Lung (tissue), 12 donors: ENCODE results near the gene PDE8A. TPM values are rescaled to one million over a fixed set of nuclear protein-coding genes. Genes with fewer than 3 reads are reported as not detected.

Experiments used
- ATAC-seq: fragments of 200-7000 bp; cut with Tn5 transposase; one replicate; pipeline ENCODE4 v1.9.1; 2020; ENCODE audit warnings: moderate number of reproducible peaks; ENCODE audit not compliant: insufficient read depth, low FRiP score
- DNase-seq, 3 donors: peaks; one replicate each; pipeline ENCODE4 v3.0.0-alpha.2; 2013 to 2017
- H3K27ac ChIP-seq, 2 donors: one replicate each; pipeline ENCODE4 v1.5.1; 2013; ENCODE audit warnings: mild to moderate bottlenecking in 2 of 2, moderate library complexity in 2 of 2, control low read depth in 1 of 2, inconsistent platforms in 1 of 2, low read depth in 1 of 2, low read length in 1 of 2
- H3K27me3 ChIP-seq, 3 donors: one replicate each; pipeline ENCODE4 v1.5.1; 2013; ENCODE audit warnings: low read length in 2 of 3; ENCODE audit not compliant: control insufficient read depth in 3 of 3, insufficient read depth in 3 of 3
- H3K36me3 ChIP-seq, 4 donors: one replicate each; pipeline ENCODE4 v1.5.1; 2013; ENCODE audit warnings: low read length in 4 of 4, mild to moderate bottlenecking in 1 of 4, moderate library complexity in 1 of 4; ENCODE audit not compliant: control insufficient read depth in 4 of 4, insufficient read depth in 4 of 4
- H3K4me1 ChIP-seq, 5 donors: one replicate each; pipeline ENCODE4 v1.5.1; 2013; ENCODE audit warnings: low read length in 5 of 5, mild to moderate bottlenecking in 2 of 5, moderate library complexity in 1 of 5; ENCODE audit not compliant: control insufficient read depth in 5 of 5, insufficient read depth in 5 of 5
- H3K4me3 ChIP-seq: one replicate; pipeline ENCODE4 v1.5.1; 2013; ENCODE audit warnings: mild to moderate bottlenecking, control low read depth, moderate library complexity
- H3K9ac ChIP-seq, 2 donors: one replicate each; pipeline ENCODE4 v1.5.1; 2013; ENCODE audit warnings: low read length in 2 of 2, control low read depth in 1 of 2; ENCODE audit not compliant: insufficient read depth in 1 of 2
- H3K9me3 ChIP-seq, 4 donors: one replicate each; pipeline ENCODE4 v1.5.1; 2013; ENCODE audit warnings: low read length in 3 of 4, mild to moderate bottlenecking in 1 of 4, moderate library complexity in 1 of 4; ENCODE audit not compliant: control insufficient read depth in 4 of 4, insufficient read depth in 3 of 4
- CTCF ChIP-seq: IDR thresholded peaks from 2 replicates; pipeline ENCODE4 v1.5.1; 2012; ENCODE audit warnings: mild to moderate bottlenecking; ENCODE audit errors: control extremely low read depth, extremely low read depth
- WGBS, 2 donors: extraction: QIAGEN DNeasy Blood & Tissue Kit; methylation state at CpG; one replicate each; pipeline ENCODE4 v1.1.7; 2013; 5-methylcytosine and 5-hydroxymethylcytosine counted together
- polyA plus RNA-seq, 2 donors: library from polyadenylated mRNA; stranded (reverse); fragments of 200-250 nt; gene quantifications; one replicate each; pipeline ENCODE4 v1.2.1, GENCODE V29; 2013
- total RNA-seq, 2 donors: library from RNA; depleted of rRNA in 1 of 2; stranded (reverse); fragments of >200 nt in 1 of 2; gene quantifications; one replicate each; pipeline ENCODE4 v1.2.1, GENCODE V29; 2014 to 2021
- donor health status: control.
- donor health status: control.
- donor health status: Bipolar disorder and iron deficiency.
- donor health status: healthy.
- donor health status: DM: yes; HTN: yes; CAD: no.

PDE8A gene
- total and polyA plus RNA-seq, 4 donors: 13.7 to 87.7 (median 33.5) TPM

- ATAC-seq (no peak), DNase-seq (no peak)
- Histone ChIP-seq H3K4me3 (no peak overlapping the region), H3K4me1 (peaks cover 0 to 11% (median 0%) of the 10 kb centered on the region in 5 donors), H3K9ac (no peak overlapping the region), H3K27ac (no peak overlapping the region), H3K9me3 (peaks cover 0 to 3% (median 1%) of the 10 kb centered on the region in 4 donors), H3K27me3 (no peaks in the 10 kb centered on the region), H3K36me3 (peaks cover 0 to 6% (median 4%) of the 10 kb centered on the region in 4 donors)
- TF ChIP-seq CTCF: no peak
- WGBS, 2 donors: 97 to 100% methylated on average over 1 of the region's 1 CpG
Observed at GRCh38 chr15:85064710-85065109, 83.1 kb downstream of the PDE8A start.

GRCh38 chr15:85071061-85071460, 89.4 kb downstream of the PDE8A start:
- 94 to 96% methylated on average over 2 of the region's 2 CpGs for WGBS, 2 donors
- no peak for TF ChIP-seq CTCF
- H3K27ac ChIP-seq: no peak overlapping the region
- no peaks in the 10 kb centered on the region for H3K27me3 ChIP-seq
- H3K4me1 ChIP-seq: peaks cover 0 to 2% (median 0%) of the 10 kb centered on the region in 5 donors
- no peaks in the 10 kb centered on the region for H3K9me3 ChIP-seq
- no peak overlapping the region for H3K9ac ChIP-seq
- ATAC-seq (no peak), DNase-seq (no peak)
- H3K36me3 ChIP-seq: peaks cover 0 to 8% (median 5%) of the 10 kb centered on the region in 4 donors
- H3K4me3 ChIP-seq: no peak overlapping the region

GRCh38 chr15:85071504-85071903, 89.8 kb downstream of the PDE8A start:
- ATAC-seq (no peak), DNase-seq (no peak)
- Histone ChIP-seq H3K27ac (no peak overlapping the region), H3K4me1 (peaks cover 0 to 2% (median 0%) of the 10 kb centered on the region in 5 donors), H3K4me3 (no peak overlapping the region), H3K27me3 (no peaks in the 10 kb centered on the region), H3K9ac (no peak overlapping the region), H3K9me3 (no peaks in the 10 kb centered on the region), H3K36me3 (peaks cover 0 to 8% (median 5%) of the 10 kb centered on the region in 4 donors)
- 80 to 86% methylated on average over 4 of the region's 4 CpGs for WGBS, 2 donors
- no peak for TF ChIP-seq CTCF

- no peaks in the 10 kb centered on the region for H3K27me3 ChIP-seq
- H3K4me1 ChIP-seq: peaks cover 0 to 2% (median 0%) of the 10 kb centered on the region in 5 donors
- DNase-seq: no peak
- peaks cover 0 to 11% (median 4%) of the 10 kb centered on the region in 4 donors for H3K36me3 ChIP-seq
- H3K9me3 ChIP-seq: no peaks in the 10 kb centered on the region
- 79 to 94% methylated on average over 4 of the region's 4 CpGs for WGBS, 2 donors
- H3K4me3 ChIP-seq: no peak overlapping the region
- no peak for ATAC-seq
- H3K27ac ChIP-seq: no peak overlapping the region
- H3K9ac ChIP-seq: no peak overlapping the region
- TF ChIP-seq CTCF: no peak
Observed at GRCh38 chr15:85072917-85073316, 91.3 kb downstream of the PDE8A start.
